Spleen (tissue), 11 donors: ENCODE results near the gene C5AR2. TPM values are rescaled to one million over a fixed set of nuclear protein-coding genes. Genes with fewer than 3 reads are reported as not detected.
"Not testable (repeated sequence)": the region's sequence is repeated elsewhere in the genome, so short reads cannot be mapped to it uniquely, and the experiment has no call there.

Experiments
- DNase-seq: peaks from one replicate; pipeline ENCODE4 v3.0.0-alpha.2; 2020
- H3K27ac ChIP-seq, 8 donors: fragments of 200-600 bp; sonication (generic) in 7 of 8; 1 replicate in 4 of 8; 2 replicates in 4 of 8; pipeline versions ENCODE4 v1.5.0 to v1.8.0; 2016 to 2021; ENCODE audit warnings: inconsistent platforms in 4 of 8, mild to moderate bottlenecking in 4 of 8, moderate library complexity in 1 of 8
- H3K27me3 ChIP-seq, 7 donors: fragments of 200-600 bp; sonication (generic) in 6 of 7; replicated peaks in 1 of 7; 1 replicate in 4 of 7; 2 replicates in 3 of 7; pipeline versions ENCODE4 v1.5.0 to v1.8.0; 2016 to 2021; ENCODE audit warnings: inconsistent platforms in 3 of 7, mild to moderate bottlenecking in 1 of 7
- H3K36me3 ChIP-seq, 6 donors: fragments of 200-600 bp; sonication (generic) in 5 of 6; 1 replicate in 4 of 6; 2 replicates in 2 of 6; pipeline versions ENCODE4 v1.5.0 to v1.8.0; 2016 to 2021; ENCODE audit warnings: inconsistent platforms in 2 of 6
- H3K4me1 ChIP-seq, 6 donors: fragments of 200-600 bp; sonication (generic) in 5 of 6; 1 replicate in 3 of 6; 2 replicates in 3 of 6; pipeline versions ENCODE4 v1.5.0 to v1.8.0; 2016 to 2021; ENCODE audit warnings: inconsistent platforms in 3 of 6
- H3K4me3 ChIP-seq, 8 donors: fragments of 200-600 bp; sonication (generic) in 7 of 8; 1 replicate in 4 of 8; 2 replicates in 4 of 8; pipeline versions ENCODE4 v1.5.0 to v1.8.0; 2016 to 2021; ENCODE audit warnings: inconsistent platforms in 4 of 8, mild to moderate bottlenecking in 4 of 8, moderate library complexity in 2 of 8
- H3K9me3 ChIP-seq, 8 donors: fragments of 200-600 bp; sonication (generic) in 7 of 8; 1 replicate in 4 of 8; 2 replicates in 4 of 8; pipeline versions ENCODE4 v1.5.0 to v1.8.0; 2016 to 2021; ENCODE audit warnings: inconsistent platforms in 4 of 8
- POLR2A ChIP-seq, 3 donors: fragments of 450-650 bp; IDR thresholded peaks; one replicate each; pipeline ENCODE4 v1.5.1; 2017; ENCODE audit warnings: antibody characterized with exemption in 3 of 3, mild to moderate bottlenecking in 1 of 3
- POLR2AphosphoS5 ChIP-seq, 3 donors: sonication (generic); formaldehyde crosslinking; IDR thresholded peaks; one replicate each; pipeline ENCODE4 v1.5.1; 2017; ENCODE audit warnings: antibody characterized with exemption in 3 of 3
- WGBS, 5 donors: extraction: QIAGEN DNeasy Blood & Tissue Kit in 3 of 5; methylation state at CpG; one replicate each; pipeline versions ENCODE4 v1.1.5 to v1.1.7; 2013 to 2018; 5-methylcytosine and 5-hydroxymethylcytosine counted together
- intact Hi-C: fragments of 100-400 bp; cut with DNase I; formaldehyde crosslinking; loops from one replicate; pipeline ENCODE4 v1.15.0; 2023; ENCODE audit warnings: low total_unique reads
- polyA plus RNA-seq, 3 donors: library from polyadenylated mRNA; stranded (reverse); fragments of 200-250 nt; gene quantifications; one replicate each; pipeline ENCODE4 v1.2.1, GENCODE V29; 2013
- total RNA-seq, 7 donors: library from RNA; depleted of rRNA in 3 of 7; stranded (reverse); fragments of >200 nt in 3 of 7; fragmentation: NEBNext Ultra II Directional in 4 of 7; extraction: Animal tissue kit (Norgen Biotek cat#: 25700) in 4 of 7; gene quantifications; one replicate each; pipeline versions ENCODE4 v1.1.0 to v1.2.1, GENCODE V29; 2016 to 2021
- TF ChIP-seq, protein P1 (sequence below), 11 experiments: fragments of 200-600 bp in 7 of 11; fragments of 450-650 bp in 4 of 11; sonication (generic) in 4 of 11; IDR thresholded peaks in 8 of 11; conservative IDR thresholded peaks in 3 of 11; 1 replicate in 7 of 11; 2 replicates in 4 of 11; pipeline versions ENCODE4 v1.4.0 to v1.8.0; 2016 to 2021; ENCODE audit warnings: antibody characterized with exemption in 11 of 11, inconsistent platforms in 4 of 11, mild to moderate bottlenecking in 1 of 11
- donor health status: healthy with polysubstance abuse.
- donor health status: DM: no; HTN: no; CAD: no; lungs with moderate emphysema.
- donor health status: DM: no; HTN: no; CAD: no.
- donor health status: Bipolar disorder and iron deficiency.
- donor health status: healthy.
- donor health status: DM: no; HTN: no; CAD: no.
- donor health status: DM: yes; HTN: yes; CAD: no.

The C5AR2 gene
- total and polyA plus RNA-seq, 10 donors, result 1.3 to 55.7 (median 25.3) TPM

DNA sequence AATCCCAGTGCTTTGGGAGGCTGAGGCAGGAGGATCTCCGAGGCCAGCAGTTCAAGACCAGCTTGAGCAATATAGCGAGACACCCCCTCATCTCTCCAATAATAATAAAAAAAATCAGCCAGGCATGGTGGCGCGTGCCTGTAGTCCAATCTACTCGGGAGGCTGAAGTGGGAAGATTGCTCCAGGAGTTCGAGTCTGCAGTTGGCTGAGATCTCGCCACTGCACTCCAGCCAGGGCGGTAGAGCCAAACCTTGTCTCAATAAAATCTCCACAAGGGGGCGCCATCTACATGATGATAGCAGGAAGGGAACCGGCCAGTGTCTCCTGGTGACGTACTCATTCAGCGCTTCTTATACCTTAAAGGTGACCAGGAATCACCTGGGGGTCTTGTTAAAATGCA, 35.9 kb upstream of the C5AR2 start:
- Histone ChIP-seq H3K9me3 (no peaks in the 10 kb centered on the region), H3K36me3 (peaks cover 0 to 4% (median 0%) of the 10 kb centered on the region in 6 donors), H3K4me1 (peaks cover 0 to 33% (median 6%) of the 10 kb centered on the region in 6 donors), H3K27me3 (no peaks in the 10 kb centered on the region), H3K4me3 (no peak overlapping the region), H3K27ac (no peak overlapping the region)
- DNase-seq, result peak; percentile 82
- TF ChIP-seq POLR2A (IDR thresholded peaks at IDR 0.05) (no peak), POLR2AphosphoS5 (IDR thresholded peaks at IDR 0.05) (no peak)
- TF ChIP-seq, protein P1, sequence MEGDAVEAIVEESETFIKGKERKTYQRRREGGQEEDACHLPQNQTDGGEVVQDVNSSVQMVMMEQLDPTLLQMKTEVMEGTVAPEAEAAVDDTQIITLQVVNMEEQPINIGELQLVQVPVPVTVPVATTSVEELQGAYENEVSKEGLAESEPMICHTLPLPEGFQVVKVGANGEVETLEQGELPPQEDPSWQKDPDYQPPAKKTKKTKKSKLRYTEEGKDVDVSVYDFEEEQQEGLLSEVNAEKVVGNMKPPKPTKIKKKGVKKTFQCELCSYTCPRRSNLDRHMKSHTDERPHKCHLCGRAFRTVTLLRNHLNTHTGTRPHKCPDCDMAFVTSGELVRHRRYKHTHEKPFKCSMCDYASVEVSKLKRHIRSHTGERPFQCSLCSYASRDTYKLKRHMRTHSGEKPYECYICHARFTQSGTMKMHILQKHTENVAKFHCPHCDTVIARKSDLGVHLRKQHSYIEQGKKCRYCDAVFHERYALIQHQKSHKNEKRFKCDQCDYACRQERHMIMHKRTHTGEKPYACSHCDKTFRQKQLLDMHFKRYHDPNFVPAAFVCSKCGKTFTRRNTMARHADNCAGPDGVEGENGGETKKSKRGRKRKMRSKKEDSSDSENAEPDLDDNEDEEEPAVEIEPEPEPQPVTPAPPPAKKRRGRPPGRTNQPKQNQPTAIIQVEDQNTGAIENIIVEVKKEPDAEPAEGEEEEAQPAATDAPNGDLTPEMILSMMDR (IDR thresholded peaks at IDR 0.05 in 8 of 11, conservative IDR thresholded peaks at IDR 0.05 in 3 of 11), result peak; percentile 60 to 91 (median 83)
- 15 to 23% (median 21%) methylated on average over 12 of the region's 12 CpGs for WGBS, 5 donors
- intact Hi-C loops, result loop anchor here (5.0 to 10.0 kb wide), 2 partner anchors 96 to 409 kb away; no protein-coding TSS in a partner anchor

DNA sequence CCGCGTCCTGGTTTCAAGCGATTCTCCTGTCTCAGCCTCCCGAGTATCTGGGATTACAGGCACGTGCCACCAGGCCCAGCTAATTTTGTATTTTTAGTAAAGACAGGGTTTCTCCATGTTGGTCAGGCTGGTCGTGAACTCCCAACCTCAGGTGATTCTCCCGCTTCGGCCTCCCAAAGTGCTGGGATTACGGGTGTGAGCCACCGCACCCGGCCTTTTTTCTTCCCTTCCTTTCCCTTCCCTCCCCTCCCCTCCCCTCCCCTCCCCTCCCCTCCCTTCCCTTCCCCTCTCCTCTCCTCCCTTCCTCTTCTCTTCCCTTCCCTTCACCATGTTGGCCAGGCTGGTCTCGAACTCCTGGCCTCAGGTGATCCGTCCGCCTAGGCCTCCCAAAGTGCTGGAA, 31.1 kb upstream of the C5AR2 start:
- 89 to 94% (median 91%) methylated on average over 14 of the region's 14 CpGs for WGBS, 5 donors
- DNase-seq, H3K4me3 ChIP-seq, H3K9me3 ChIP-seq, intact Hi-C loops, H3K27ac ChIP-seq, H3K36me3 ChIP-seq: not testable (repeated sequence)
- Histone ChIP-seq H3K27me3 (peaks cover 0 to 13% (median 0%) of the 10 kb centered on the region in 7 donors), H3K4me1 (peaks cover 0 to 50% (median 17%) of the 10 kb centered on the region in 6 donors)

DNA sequence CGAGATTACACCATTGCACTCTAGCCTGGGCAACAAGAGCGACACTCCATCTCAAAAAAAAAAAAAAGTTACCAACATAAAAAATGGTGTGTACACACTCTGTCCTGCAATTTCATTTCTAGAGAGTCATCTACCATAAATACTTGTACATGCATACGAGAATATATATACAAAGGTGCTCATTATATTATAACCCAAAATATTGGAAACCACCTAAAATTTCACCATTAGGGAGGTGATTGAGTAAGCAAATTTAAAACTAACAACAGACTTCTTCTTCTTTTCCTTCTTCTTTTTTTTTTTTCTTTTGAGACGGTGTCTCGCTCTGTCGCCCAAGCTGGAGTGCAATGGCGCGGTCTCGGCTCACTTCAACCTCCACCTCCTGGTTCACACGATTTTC, 29.7 kb upstream of the C5AR2 start:
- no peaks in the 10 kb centered on the region for H3K9me3 ChIP-seq
- WGBS, 5 donors, result 49 to 68% (median 52%) methylated on average over 10 of the region's 10 CpGs
- H3K27ac ChIP-seq, result peak overlapping the region in 5 of 8 donors; percentile 15 to 76 (median 49)
- no peak for DNase-seq
- TF ChIP-seq, protein P1 (IDR thresholded peaks at IDR 0.05 in 8 of 11, conservative IDR thresholded peaks at IDR 0.05 in 3 of 11), result no peak
- TF ChIP-seq POLR2AphosphoS5 (IDR thresholded peaks at IDR 0.05) (no peak), POLR2A (IDR thresholded peaks at IDR 0.05) (no peak)
- peaks cover 0 to 16% (median 0%) of the 10 kb centered on the region in 7 donors for H3K27me3 ChIP-seq
- H3K4me1 ChIP-seq, result peaks cover 0 to 43% (median 14%) of the 10 kb centered on the region in 6 donors
- H3K4me3 ChIP-seq, result peak overlapping the region in 1 of 8 donors; percentile 15
- no peaks in the 10 kb centered on the region for H3K36me3 ChIP-seq
- intact Hi-C loops, result no loop called here

DNA sequence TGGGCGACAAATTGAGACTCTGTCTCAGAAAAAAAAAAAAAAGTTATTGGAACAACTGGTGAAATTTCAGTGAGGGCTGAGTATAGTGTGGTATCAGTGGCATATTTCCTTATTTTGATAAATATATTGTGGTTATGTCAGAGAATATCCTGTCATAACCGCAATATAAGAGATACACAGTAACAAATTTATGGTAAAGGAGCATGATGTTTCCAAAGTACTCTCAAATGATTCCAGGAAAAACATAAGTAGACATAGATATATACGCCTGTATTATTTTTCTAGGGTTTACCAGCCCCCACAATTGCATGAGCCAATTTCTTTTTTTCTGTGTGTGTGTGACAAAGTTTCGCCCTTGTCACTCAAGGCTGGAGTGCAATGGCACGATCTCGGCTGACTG, 28.0 kb upstream of the C5AR2 start:
- TF ChIP-seq POLR2A (IDR thresholded peaks at IDR 0.05) (no peak), POLR2AphosphoS5 (IDR thresholded peaks at IDR 0.05) (no peak)
- TF ChIP-seq, protein P1 (IDR thresholded peaks at IDR 0.05 in 8 of 11, conservative IDR thresholded peaks at IDR 0.05 in 3 of 11), result no peak
- no peaks in the 10 kb centered on the region for H3K9me3 ChIP-seq
- H3K4me1 ChIP-seq, result peaks cover 0 to 54% (median 14%) of the 10 kb centered on the region in 6 donors
- 19 to 45% (median 30%) methylated on average over 6 of the region's 6 CpGs for WGBS, 5 donors
- no peaks in the 10 kb centered on the region for H3K36me3 ChIP-seq
- intact Hi-C loops, result no loop called here
- no peak for DNase-seq
- peaks cover 0 to 28% (median 0%) of the 10 kb centered on the region in 7 donors for H3K27me3 ChIP-seq
- no peak overlapping the region for H3K27ac ChIP-seq
- H3K4me3 ChIP-seq, result no peak overlapping the region
